Esophagus (tissue), 2 donors: ENCODE results near the gene BCL7C. TPM values are rescaled to one million over a fixed set of nuclear protein-coding genes. Genes with fewer than 3 reads are reported as not detected.

Source experiments
- H3K27ac ChIP-seq, 2 donors: one replicate each; pipeline ENCODE4 v1.5.1; 2013; ENCODE audit warnings: low read depth in 2 of 2, mild to moderate bottlenecking in 2 of 2, inconsistent platforms in 1 of 2, low read length in 1 of 2, moderate library complexity in 1 of 2
- H3K27me3 ChIP-seq, 2 donors: one replicate each; pipeline ENCODE4 v1.6.1; 2013; ENCODE audit warnings: low read length in 2 of 2, control low read depth in 1 of 2, mild to moderate bottlenecking in 1 of 2; ENCODE audit not compliant: insufficient read depth in 2 of 2, control insufficient read depth in 1 of 2
- H3K36me3 ChIP-seq, 2 donors: one replicate each; pipeline ENCODE4 v1.6.1; 2013; ENCODE audit warnings: low read length in 1 of 2; ENCODE audit not compliant: control insufficient read depth in 2 of 2, insufficient read depth in 2 of 2
- H3K4me1 ChIP-seq, 2 donors: one replicate each; pipeline ENCODE4 v1.6.1; 2013; ENCODE audit warnings: low read length in 1 of 2; ENCODE audit not compliant: control insufficient read depth in 2 of 2, insufficient read depth in 2 of 2
- H3K4me3 ChIP-seq, 2 donors: one replicate each; pipeline ENCODE4 v1.5.1; 2013; ENCODE audit warnings: low read length in 2 of 2, mild to moderate bottlenecking in 2 of 2, low read depth in 1 of 2, moderate library complexity in 1 of 2
- H3K9me3 ChIP-seq, 2 donors: one replicate each; pipeline ENCODE4 v1.6.1; 2013; ENCODE audit warnings: mild to moderate bottlenecking in 2 of 2, low read depth in 1 of 2, low read length in 1 of 2, moderate library complexity in 1 of 2; ENCODE audit not compliant: control insufficient read depth in 2 of 2, insufficient read depth in 1 of 2
- WGBS, 2 donors: extraction: QIAGEN DNeasy Blood & Tissue Kit; methylation state at CpG; one replicate each; pipeline ENCODE4 v1.1.7; 2013; 5-methylcytosine and 5-hydroxymethylcytosine counted together
- polyA plus RNA-seq, 2 donors: library from polyadenylated mRNA; stranded (reverse); fragments of 200-250 nt; gene quantifications; one replicate each; pipeline ENCODE4 v1.2.3, GENCODE V29; 2013
- donor health status: healthy with polysubstance abuse.
- donor health status: Bipolar disorder and iron deficiency.

Gene BCL7C
- polyA plus RNA-seq, 2 donors = 21.8 to 33.9 TPM

- no peak overlapping the region for H3K27ac ChIP-seq
- H3K36me3 ChIP-seq = no peaks in the 10 kb centered on the region
Measured at GRCh38 chr16:30853758-30854157, 40.1 kb downstream of the BCL7C start.

GRCh38 chr16:30850246-30850645, 43.6 kb downstream of the BCL7C start:
- Histone ChIP-seq H3K9me3 (no peaks in the 10 kb centered on the region), H3K4me3 (no peak overlapping the region), H3K4me1 (peaks cover 0 to under 1% of the 10 kb centered on the region in 2 donors), H3K27me3 (no peaks in the 10 kb centered on the region), H3K27ac (no peak overlapping the region), H3K36me3 (no peaks in the 10 kb centered on the region)
- WGBS, 2 donors = 54 to 61% methylated on average over 1 of the region's 1 CpG

More at GRCh38 chr16:30853758-30854157, 40.1 kb downstream of the BCL7C start:
- Histone ChIP-seq H3K4me3 (no peak overlapping the region), H3K27me3 (no peaks in the 10 kb centered on the region), H3K9me3 (no peaks in the 10 kb centered on the region), H3K4me1 (no peaks in the 10 kb centered on the region)
- WGBS, 2 donors = 66 to 78% methylated on average over 2 of the region's 2 CpGs

- H3K4me3 ChIP-seq = no peak overlapping the region
- peaks cover 0 to 5% of the 10 kb centered on the region in 2 donors for H3K4me1 ChIP-seq
- H3K27me3 ChIP-seq = no peaks in the 10 kb centered on the region
- no peak overlapping the region for H3K27ac ChIP-seq
- 85 to 86% methylated on average over 4 of the region's 4 CpGs for WGBS, 2 donors
- no peaks in the 10 kb centered on the region for H3K9me3 ChIP-seq
- H3K36me3 ChIP-seq = no peaks in the 10 kb centered on the region
Measured at GRCh38 chr16:30846649-30847402, 47.1 kb downstream of the BCL7C start.

GRCh38 chr16:30844671-30845449, 49.0 kb downstream of the BCL7C start:
- Histone ChIP-seq H3K9me3 (no peaks in the 10 kb centered on the region), H3K4me3 (no peak overlapping the region), H3K4me1 (peaks cover 0 to 5% of the 10 kb centered on the region in 2 donors), H3K27ac (peak overlapping the region; percentile 6 to 23), H3K36me3 (no peaks in the 10 kb centered on the region), H3K27me3 (no peaks in the 10 kb centered on the region)
- 34 to 37% methylated on average over 8 of the region's 8 CpGs for WGBS, 2 donors

- no peaks in the 10 kb centered on the region for H3K27me3 ChIP-seq
- no peak overlapping the region for H3K4me3 ChIP-seq
- 72 to 84% methylated on average over 1 of the region's 1 CpG for WGBS, 2 donors
- H3K27ac ChIP-seq = no peak overlapping the region
- no peaks in the 10 kb centered on the region for H3K9me3 ChIP-seq
- H3K36me3 ChIP-seq = no peaks in the 10 kb centered on the region
- H3K4me1 ChIP-seq = peaks cover 0 to 5% of the 10 kb centered on the region in 2 donors
Measured at GRCh38 chr16:30844346-30844670, 49.6 kb downstream of the BCL7C start.

GRCh38 chr16:30843501-30843900, 50.4 kb downstream of the BCL7C start:
- WGBS, 2 donors = 88 to 92% methylated on average over 5 of the region's 5 CpGs
- H3K4me1 ChIP-seq = peaks cover 0 to 5% of the 10 kb centered on the region in 2 donors
- no peak overlapping the region for H3K27ac ChIP-seq
- no peaks in the 10 kb centered on the region for H3K36me3 ChIP-seq
- H3K27me3 ChIP-seq = no peaks in the 10 kb centered on the region
- H3K9me3 ChIP-seq = no peaks in the 10 kb centered on the region
- H3K4me3 ChIP-seq = no peak overlapping the region

- WGBS, 2 donors = 92 to 94% methylated on average over 4 of the region's 4 CpGs
- H3K36me3 ChIP-seq = no peaks in the 10 kb centered on the region
- no peaks in the 10 kb centered on the region for H3K27me3 ChIP-seq
- H3K27ac ChIP-seq = no peak overlapping the region
- no peaks in the 10 kb centered on the region for H3K9me3 ChIP-seq
- H3K4me1 ChIP-seq = peaks cover 0 to 5% of the 10 kb centered on the region in 2 donors
- no peak overlapping the region for H3K4me3 ChIP-seq
Measured at GRCh38 chr16:30842971-30843370, 50.9 kb downstream of the BCL7C start.

- Histone ChIP-seq H3K9me3 (no peaks in the 10 kb centered on the region), H3K36me3 (no peaks in the 10 kb centered on the region), H3K4me1 (peaks cover 0 to 5% of the 10 kb centered on the region in 2 donors), H3K27me3 (no peaks in the 10 kb centered on the region), H3K27ac (no peak overlapping the region), H3K4me3 (no peak overlapping the region)
- WGBS, 2 donors = 93 to 95% methylated on average over 9 of the region's 9 CpGs
Measured at GRCh38 chr16:30841332-30841731, 52.5 kb downstream of the BCL7C start.

GRCh38 chr16:30840611-30841010, 53.3 kb downstream of the BCL7C start:
- Histone ChIP-seq H3K4me3 (no peak overlapping the region), H3K36me3 (no peaks in the 10 kb centered on the region), H3K4me1 (peaks cover 0 to 5% of the 10 kb centered on the region in 2 donors), H3K27me3 (no peaks in the 10 kb centered on the region), H3K27ac (no peak overlapping the region), H3K9me3 (no peaks in the 10 kb centered on the region)
- 84 to 89% methylated on average over 5 of the region's 5 CpGs for WGBS, 2 donors
